M059J (cell line): Measurements from ENCODE around the gene ERFE. TPM values are rescaled to one million over a fixed set of nuclear protein-coding genes. Genes with fewer than 3 reads are reported as not detected.

Experiments used
- DNase-seq: peaks from one replicate; pipeline ENCODE4 v3.0.0-alpha.2; 2012; ENCODE audit warnings: low read depth
- total RNA-seq: library from RNA; depleted of rRNA; stranded (reverse); fragments of >200 nt; shearing (Covaris generic); gene quantifications from 2 replicates; pipeline ENCODE4 v1.2.3, GENCODE V29; 2014

The ERFE gene
- total RNA-seq, 1 experiment from 2014 or later, result 1.6 TPM

GRCh38 chr2:238155051-238155760 is 3.6 kb upstream of the ERFE start:
- peak; percentile 40 for DNase-seq

DNA sequence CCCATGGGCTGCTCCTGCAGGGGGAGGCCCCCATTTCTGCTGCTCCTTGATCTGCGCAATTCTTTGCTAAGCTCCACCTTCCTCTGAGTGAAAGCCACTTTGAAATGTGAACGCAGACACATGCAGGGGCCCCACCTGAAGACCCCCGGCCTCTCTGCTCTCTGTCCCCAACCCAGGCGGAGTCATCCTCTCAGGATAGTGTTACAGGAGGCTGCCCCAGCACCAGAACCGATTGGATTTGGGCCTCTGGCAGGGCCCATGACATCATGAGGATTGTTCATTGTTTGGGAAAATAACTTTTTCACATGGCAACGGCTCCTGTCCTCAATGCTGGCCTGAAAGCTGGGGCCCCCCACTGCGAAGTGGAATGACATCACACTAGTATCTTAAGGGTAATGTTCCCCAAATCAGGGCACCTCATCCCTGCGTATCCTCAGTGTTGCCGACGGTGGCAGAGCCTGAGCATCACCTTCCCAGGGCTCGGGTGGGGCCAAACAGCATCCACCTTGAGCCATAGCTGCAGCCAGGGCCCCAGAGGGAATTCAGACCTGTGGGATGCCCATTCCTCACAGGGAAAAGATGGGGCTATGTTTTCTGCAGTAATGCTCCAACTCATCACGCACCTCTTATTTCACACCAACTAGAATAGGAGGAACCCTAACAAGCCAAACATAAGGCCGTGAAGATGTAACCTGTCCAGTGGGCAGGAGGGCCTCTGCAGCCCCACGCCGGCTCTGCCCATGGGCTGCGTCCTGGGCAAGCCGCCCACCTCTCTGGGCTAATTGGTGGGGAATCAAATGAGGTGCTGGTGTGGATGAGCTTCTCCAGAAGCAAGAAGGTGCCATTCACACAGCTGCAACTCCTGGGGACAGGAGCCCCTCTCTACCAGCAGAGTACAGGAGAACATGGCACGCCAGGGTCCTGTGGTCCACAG is 2.7 kb upstream of the ERFE start:
- peak; percentile 25 for DNase-seq

DNA sequence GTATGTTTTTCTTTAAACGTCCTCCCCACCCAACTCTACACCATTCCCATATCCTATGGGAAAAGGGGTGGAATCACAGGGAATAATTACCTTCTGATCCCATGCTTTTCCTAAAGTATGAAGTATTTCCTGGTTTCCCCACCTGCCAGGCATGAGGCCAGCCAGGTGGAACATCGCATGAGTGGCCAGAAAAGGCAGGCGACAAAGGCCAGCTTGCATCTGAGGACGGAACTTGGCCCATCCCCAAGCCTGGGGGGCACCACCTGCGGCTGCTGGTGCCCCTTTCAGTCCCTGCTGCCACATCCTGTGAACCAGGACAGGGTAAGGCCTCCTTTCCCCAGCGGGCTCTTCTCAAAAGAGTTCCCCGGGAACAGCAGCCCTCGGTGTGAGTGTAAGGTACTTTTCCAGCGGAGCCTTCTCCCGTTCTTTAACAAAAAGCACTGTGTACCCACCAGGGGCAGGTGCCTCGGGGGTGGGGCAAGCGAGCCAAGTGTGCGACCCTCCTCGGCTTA is 1.2 kb upstream of the ERFE start:
- no peak for DNase-seq

GRCh38 chr2:238158018-238158508 is 707 bp upstream of the ERFE start:
- no peak for DNase-seq

GRCh38 chr2:238159071-238159539 is 335 bp downstream of the ERFE start:
- no peak for DNase-seq

DNA sequence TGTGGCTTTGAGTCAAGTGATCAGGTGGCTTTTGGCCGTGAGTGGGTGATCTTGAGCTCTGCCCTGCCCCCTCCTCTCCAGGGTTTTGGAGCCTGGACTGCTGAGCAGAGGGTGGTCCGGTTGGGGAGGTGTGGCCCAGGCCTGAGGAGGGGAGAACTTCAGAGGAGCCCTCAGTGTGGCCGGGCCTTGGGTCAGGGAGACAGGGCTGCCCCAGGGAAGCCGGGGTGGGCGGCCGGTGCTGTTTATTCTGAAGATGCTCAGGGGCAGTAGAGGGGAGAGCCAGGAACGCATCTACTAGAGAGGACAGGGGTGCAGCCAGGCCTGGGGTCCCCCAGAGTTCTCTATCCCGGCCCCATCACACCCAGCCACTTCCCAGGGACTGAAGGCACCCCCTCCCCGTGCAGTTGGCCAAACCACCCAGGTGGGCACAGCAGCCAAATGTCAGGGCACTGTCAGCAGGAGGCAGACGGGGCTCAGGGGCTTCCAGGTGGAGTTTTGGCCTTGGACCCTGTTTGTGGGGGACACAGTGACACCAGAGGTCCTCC is 963 bp downstream of the ERFE start:
- DNase-seq, result no peak

GRCh38 chr2:238160206-238161129 is 1.7 kb downstream of the ERFE start:
- no peak for DNase-seq

DNA sequence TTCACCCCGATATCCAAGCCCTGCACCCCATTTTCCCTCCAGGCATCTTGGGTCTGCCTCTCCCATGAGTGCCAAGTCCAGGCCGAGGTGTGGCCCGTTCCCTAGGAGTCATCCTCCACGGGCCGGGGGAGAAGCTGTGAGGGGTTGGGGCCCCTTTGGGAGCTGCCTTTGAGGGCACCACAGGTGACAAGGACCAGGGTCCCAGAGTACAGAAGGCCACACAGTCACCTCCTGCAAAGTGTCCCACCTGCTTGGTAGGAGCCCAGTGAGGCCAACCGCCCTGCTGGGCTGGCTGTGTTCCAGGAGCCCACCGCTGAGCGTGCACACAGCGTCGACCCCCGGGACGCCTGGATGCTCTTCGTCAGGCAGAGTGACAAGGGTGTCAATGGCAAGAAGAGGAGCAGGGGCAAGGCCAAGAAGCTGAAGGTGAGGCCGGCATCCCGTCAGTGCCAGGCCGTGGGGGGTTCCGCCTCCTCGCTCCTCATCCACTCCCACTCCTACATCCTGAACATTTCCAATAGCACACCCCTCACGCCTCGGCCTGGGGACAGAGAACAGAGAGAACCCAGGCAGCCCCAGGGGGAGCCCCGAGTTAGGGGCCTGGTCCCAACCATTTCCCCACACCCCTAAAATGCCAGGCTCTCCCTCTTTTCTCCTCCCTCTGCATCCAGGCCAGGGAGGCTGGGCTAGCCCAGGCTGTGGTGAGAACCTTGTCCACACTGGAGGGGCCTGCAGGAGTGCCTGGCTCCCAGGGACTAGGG is 2.7 kb downstream of the ERFE start:
- no peak for DNase-seq

DNA sequence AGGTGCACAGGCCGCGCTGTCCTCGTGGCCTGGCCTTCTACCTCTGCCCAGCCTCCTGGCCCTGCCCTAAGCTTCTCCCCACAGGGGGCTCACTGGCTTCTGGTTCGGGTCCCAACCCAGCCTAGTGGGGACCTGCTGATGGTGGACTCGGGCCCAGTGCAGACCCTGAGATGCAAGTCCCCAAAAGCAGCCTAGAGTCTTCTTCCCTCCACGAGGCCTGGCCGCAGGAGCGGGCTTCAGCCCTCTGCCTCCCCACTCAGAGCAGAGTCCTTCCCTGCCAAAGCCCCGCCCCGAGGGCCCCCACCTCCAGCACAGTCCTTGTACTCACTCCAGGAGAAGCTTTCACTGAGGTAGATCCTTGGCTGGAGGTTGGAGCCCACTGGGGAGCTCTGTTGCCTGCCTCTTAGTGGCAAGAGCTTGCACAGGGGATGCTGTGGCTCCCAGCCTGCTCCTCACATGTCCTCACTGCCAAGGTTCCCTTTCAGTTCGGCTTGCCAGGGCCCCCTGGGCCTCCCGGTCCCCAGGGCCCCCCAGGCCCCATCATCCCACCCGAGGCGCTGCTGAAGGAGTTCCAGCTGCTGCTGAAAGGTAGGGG is 3.6 kb downstream of the ERFE start:
- DNase-seq, result no peak

DNA sequence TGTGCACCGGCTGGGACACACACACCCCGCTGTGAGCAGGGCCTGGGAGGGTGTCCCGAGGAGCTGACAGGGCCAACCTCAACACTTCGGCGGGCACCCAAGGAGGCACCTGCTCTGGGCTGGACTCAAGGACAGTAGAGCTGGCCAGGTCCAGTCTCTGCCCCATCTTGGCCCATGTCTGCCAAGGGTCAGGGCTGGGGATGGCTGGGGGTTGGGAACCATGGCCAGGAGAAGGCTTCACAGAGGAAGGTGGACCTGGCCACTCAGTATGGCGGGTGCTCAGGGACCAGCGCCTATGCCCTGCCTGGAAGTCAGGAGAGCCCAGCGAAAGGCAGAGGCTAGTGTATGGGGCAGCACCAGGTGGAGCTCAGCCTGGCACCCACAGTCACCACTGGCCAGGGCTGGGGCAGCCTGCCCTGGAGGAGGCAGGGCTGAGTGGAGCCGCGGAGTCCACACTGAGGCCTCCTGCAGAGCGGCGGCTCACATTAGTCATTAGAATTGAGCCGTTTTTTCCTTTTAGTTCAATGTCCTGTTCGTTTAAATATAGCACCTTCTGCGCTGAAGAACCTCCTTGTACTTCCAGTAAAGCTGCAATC is 4.2 kb downstream of the ERFE start:
- peak; percentile 41 for DNase-seq

DNA sequence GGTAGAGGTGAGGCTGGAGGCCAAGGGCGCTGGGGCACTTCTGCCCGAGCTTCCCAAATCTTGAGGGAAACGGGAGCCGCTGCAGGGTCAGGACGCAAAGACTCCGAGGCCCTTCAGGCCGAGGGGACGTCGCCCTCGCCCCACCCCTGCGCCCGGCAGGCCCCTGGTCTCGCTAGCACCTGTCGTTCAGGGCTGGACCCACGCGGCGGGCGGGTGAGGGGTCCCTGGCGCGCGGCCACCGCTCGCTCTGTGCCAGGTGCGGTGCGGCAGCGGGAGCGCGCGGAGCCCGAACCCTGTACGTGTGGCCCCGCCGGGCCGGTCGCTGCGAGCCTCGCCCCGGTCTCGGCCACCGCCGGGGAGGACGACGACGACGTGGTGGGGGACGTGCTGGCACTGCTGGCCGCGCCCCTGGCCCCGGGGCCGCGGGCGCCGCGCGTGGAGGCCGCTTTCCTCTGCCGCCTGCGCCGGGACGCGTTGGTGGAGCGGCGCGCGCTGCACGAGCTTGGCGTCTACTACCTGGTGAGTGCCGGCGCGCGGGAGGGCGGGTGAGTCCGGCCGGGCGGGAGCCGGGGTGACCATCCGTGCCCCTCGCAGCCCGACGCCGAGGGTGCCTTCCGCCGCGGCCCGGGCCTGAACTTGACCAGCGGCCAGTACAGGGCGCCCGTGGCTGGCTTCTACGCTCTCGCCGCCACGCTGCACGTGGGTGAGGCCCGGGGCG is 4.9 kb downstream of the ERFE start:
- no peak for DNase-seq

DNA sequence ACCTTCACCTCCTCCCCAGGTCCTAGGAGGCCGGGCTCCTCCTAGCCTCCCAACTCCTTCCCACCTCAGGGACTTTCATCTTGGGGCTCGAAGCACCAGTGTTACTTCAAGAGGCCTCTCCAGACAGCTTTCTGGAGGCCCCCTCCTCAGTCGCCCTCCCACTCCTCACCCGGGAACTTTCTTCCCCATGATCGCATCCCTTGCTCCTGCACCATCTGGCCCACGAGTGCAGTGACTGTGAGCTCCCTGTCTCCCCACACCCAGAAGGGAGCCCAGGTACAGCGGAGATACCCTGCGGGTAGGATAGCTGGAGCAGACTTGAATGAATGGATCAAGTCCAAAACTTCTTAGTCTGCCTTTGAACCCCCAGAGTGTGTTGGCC is 6.1 kb downstream of the ERFE start:
- no peak for DNase-seq

- no peak for DNase-seq
Measured at GRCh38 chr2:238165288-238165921, 6.6 kb downstream of the ERFE start.

DNA sequence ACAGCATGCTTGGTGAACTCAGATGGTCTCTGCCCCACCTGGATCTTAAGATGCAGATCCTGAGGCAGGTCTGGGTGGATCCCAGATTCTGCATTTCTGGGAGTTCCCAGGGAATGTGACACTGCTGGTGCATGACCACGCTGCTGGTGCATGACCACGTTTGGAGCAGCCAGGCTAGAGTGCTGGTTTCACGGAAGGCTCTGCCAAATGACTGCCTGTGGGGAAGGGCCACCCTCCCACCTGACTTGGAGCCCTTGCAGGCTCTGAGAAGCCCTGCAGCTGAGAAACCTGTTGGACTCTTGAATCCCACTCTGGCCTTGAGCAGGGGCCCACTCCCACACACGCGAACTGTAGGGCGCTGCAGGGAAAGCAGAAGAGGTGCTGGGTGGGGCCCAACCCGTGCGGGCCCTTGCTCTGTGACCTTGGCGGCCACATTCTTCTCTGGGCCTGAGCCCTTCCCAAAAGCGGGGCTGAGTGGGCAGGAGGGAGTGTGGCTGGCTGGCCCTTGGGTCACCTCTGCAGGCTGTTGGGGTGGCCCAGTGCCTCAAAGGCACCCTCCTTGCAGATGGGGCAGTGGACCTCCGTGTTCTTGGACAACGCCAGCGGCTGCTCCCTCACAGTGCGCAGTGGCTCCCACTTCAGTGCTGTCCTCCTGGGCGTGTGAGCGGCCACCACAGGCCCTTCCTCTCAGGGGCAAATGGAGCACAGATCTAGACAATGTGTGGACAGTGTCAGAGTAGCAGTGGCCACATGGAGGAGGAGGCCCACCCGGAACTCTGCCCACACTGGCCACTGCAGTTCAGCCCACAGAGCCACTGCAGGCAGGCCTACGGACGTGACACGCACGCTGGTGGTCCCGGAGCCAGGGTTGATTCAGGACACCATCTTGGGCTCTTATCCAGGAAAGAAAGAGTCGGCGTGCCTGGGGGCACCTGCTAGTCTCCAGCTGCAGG is 7.9 kb downstream of the ERFE start:
- DNase-seq, result no peak

DNA sequence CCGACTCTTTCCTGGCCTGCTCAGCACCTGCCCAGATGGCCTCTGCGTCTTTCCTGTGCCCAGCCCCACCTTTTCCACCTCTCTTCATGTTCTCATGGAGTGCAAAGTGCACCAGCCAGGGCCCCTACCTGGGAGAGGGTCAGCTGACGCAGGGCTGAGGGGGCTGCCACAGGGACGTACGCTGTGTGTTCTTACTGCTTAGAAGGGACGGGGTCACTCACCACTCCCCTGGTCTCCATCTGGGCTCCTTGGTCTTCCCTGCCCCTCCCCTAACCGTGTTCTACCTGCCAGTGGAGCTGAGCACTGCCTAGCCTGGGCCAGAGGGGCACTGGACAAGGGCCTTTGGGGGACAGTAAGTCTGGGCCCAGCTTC is 8.6 kb downstream of the ERFE start:
- DNase-seq, result no peak

DNA sequence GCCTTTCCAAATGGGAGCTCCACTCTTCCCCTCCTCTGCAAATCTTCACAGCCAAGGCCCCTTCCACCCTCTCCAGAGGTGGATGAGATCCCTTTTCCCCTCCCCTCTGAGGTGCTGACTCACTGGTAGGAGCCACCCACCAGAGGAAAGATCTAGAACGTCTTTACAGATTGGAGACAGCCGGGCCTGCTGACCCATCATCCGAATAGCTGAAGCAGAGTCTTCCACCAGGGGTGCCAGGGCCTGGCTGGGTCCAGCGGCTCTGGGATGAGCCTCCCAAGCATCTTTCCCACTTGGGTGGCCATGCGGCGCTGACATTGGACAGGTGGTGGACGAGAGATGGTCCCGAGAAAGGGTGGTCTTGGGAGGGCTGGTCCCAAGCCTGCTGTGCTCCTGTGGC is 9.0 kb downstream of the ERFE start:
- no peak for DNase-seq
